Erythroblast (primary cell): ENCODE results near the gene GPR150.

ENCODE experiments used
- GATA1 ChIP-seq: IDR thresholded peaks from 2 replicates; pipeline ENCODE4 v1.6.1; 2011; ENCODE audit warnings: low read depth, mild to moderate bottlenecking, control low read depth, low read length, moderate library complexity
- POLR2A ChIP-seq: IDR thresholded peaks from 2 replicates; pipeline ENCODE4 v1.6.1; 2011; ENCODE audit warnings: mild to moderate bottlenecking, low read length

DNA sequence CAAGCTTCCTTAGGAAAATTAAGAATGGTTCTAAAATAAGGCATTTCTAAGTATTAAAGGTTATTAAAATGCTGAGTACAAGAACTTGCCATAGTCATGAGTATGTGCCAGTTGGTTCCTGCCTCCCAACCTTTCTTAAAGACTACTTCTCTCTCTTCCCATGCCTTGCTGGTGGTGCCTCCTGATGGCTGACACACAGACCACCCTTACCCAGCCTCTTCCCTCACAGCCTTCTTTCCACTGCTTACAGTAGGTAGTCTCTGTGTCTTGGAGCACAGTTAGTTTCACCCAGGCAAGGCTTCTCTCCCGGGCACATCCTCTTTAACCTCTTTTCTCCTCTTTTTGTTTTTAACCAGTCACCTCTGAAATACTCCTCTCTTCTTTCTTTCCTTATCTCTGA is 20.6 kb upstream of the GPR150 start:
- TF ChIP-seq POLR2A (no peak), GATA1 (no peak)
